ENCODE data around the gene SHC3.

GRCh38 chr9:89113851-89114250 lies 64.8 kb downstream of the SHC3 start:
- no peak for TF ChIP-seq CTCF (IDR thresholded peaks at IDR 0.05; ENCODE audit: borderline replicate concordance, extremely low read depth, low read length, poor library complexity, severe bottlenecking)
- no peak for TF ChIP-seq EZH2 (IDR thresholded peaks at IDR 0.05; ENCODE audit: borderline replicate concordance, low read depth, low read length, severe bottlenecking)

All from DND-41 (cell line).